Kidney (tissue), 14 donors: ENCODE results near the gene LMO1. TPM values are rescaled to one million over a fixed set of nuclear protein-coding genes. Genes with fewer than 3 reads are reported as not detected.

ENCODE experiments used
- DNase-seq, 5 donors: peaks; one replicate each; pipeline ENCODE4 v3.0.0-alpha.2; 2013 to 2020
- FAIRE-seq: peaks from 2 replicates; lab custom pipeline; 2012; peaks lifted over from hg19 to GRCh38; lab: Jason Lieb, UNC
- H3K27ac ChIP-seq, 2 donors: one replicate each; pipeline ENCODE4 v1.7.0; 2013; ENCODE audit warnings: low read depth in 2 of 2, low read length in 2 of 2, inconsistent platforms in 1 of 2
- H3K27me3 ChIP-seq: one replicate; pipeline ENCODE4 v1.7.1; 2013; ENCODE audit warnings: low read length, inconsistent platforms; ENCODE audit not compliant: control insufficient read depth, insufficient read depth
- H3K36me3 ChIP-seq, 3 donors: one replicate each; pipeline versions ENCODE4 v1.7.0 to v1.7.1; 2013; ENCODE audit warnings: low read length in 3 of 3, control low read depth in 1 of 3, inconsistent platforms in 1 of 3; ENCODE audit not compliant: insufficient read depth in 3 of 3, control insufficient read depth in 2 of 3
- H3K4me1 ChIP-seq, 3 donors: one replicate each; pipeline versions ENCODE4 v1.7.0 to v1.7.1; 2013; ENCODE audit warnings: low read length in 3 of 3, inconsistent platforms in 1 of 3, low read depth in 1 of 3; ENCODE audit not compliant: control insufficient read depth in 2 of 3, insufficient read depth in 2 of 3
- H3K4me3 ChIP-seq, 3 donors: one replicate each; pipeline versions ENCODE4 v1.7.0 to v1.8.1; 2013; ENCODE audit warnings: low read length in 3 of 3, control low read depth in 1 of 3, inconsistent platforms in 1 of 3
- H3K9ac ChIP-seq, 3 donors: one replicate each; pipeline versions ENCODE4 v1.7.0 to v1.7.1; 2013; ENCODE audit warnings: low read length in 3 of 3, control low read depth in 1 of 3, inconsistent platforms in 1 of 3
- H3K9me3 ChIP-seq, 3 donors: one replicate each; pipeline versions ENCODE4 v1.7.0 to v1.7.1; 2013; ENCODE audit warnings: low read length in 3 of 3, control low read depth in 1 of 3, inconsistent platforms in 1 of 3; ENCODE audit not compliant: control insufficient read depth in 2 of 3, insufficient read depth in 1 of 3
- intact Hi-C: fragments of 100-400 bp; cut with DNase I; formaldehyde crosslinking; loops from one replicate; pipeline ENCODE4 v1.11.1; 2022
- polyA plus RNA-seq: library from polyadenylated mRNA; stranded (reverse); fragments of 350-450 nt; fragmentation: Illumina TruSeq; extraction: RNeasy Lipid Tissue Mini Kit (QIAGEN cat#74804); gene quantifications from one replicate; pipeline ENCODE4 v1.2.3, GENCODE V29; 2014; ENCODE audit warnings: low read depth, low replicate concordance; ENCODE audit not compliant: insufficient read depth
- total RNA-seq: library from RNA; stranded (reverse); fragmentation: NEBNext Ultra II Directional; extraction: Animal tissue kit (Norgen Biotek cat#: 25700); gene quantifications from one replicate; pipeline ENCODE4 v1.2.1, GENCODE V29; 2021
- TF ChIP-seq, protein P1 (sequence below): IDR thresholded peaks from 3 replicates; pipeline ENCODE4 v1.5.1; 2012; ENCODE audit warnings: mild to moderate bottlenecking, moderate library complexity, borderline replicate concordance; ENCODE audit not compliant: insufficient read depth; ENCODE audit errors: extremely low read depth
- donor health status: control.
- donor health status: control.
- donor health status: control.
- donor health status: control.
- donor health status: control.
- donor health status: DM: yes; HTN: yes; CAD: no.
- donor health status: Normal renal cell carcinoma (clear cell type).

The LMO1 gene
- total and polyA plus RNA-seq, 2 donors from 2014 or later = 0.95 TPM; not detected in 1

- FAIRE-seq = no peak
- TF ChIP-seq, protein P1, sequence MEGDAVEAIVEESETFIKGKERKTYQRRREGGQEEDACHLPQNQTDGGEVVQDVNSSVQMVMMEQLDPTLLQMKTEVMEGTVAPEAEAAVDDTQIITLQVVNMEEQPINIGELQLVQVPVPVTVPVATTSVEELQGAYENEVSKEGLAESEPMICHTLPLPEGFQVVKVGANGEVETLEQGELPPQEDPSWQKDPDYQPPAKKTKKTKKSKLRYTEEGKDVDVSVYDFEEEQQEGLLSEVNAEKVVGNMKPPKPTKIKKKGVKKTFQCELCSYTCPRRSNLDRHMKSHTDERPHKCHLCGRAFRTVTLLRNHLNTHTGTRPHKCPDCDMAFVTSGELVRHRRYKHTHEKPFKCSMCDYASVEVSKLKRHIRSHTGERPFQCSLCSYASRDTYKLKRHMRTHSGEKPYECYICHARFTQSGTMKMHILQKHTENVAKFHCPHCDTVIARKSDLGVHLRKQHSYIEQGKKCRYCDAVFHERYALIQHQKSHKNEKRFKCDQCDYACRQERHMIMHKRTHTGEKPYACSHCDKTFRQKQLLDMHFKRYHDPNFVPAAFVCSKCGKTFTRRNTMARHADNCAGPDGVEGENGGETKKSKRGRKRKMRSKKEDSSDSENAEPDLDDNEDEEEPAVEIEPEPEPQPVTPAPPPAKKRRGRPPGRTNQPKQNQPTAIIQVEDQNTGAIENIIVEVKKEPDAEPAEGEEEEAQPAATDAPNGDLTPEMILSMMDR = no peak
- Histone ChIP-seq H3K4me3 (no peak overlapping the region), H3K27me3 (no peaks in the 10 kb centered on the region), H3K36me3 (no peaks in the 10 kb centered on the region), H3K9me3 (no peaks in the 10 kb centered on the region), H3K27ac (no peak overlapping the region), H3K4me1 (peaks cover 0 to 2% (median 0%) of the 10 kb centered on the region in 3 donors), H3K9ac (no peak overlapping the region)
- intact Hi-C loops = no loop called here
- DNase-seq = peak in 1 of 5 donors; percentile 4
Observed at GRCh38 chr11:8296872-8297271, 33.2 kb upstream of the LMO1 start.

DNA sequence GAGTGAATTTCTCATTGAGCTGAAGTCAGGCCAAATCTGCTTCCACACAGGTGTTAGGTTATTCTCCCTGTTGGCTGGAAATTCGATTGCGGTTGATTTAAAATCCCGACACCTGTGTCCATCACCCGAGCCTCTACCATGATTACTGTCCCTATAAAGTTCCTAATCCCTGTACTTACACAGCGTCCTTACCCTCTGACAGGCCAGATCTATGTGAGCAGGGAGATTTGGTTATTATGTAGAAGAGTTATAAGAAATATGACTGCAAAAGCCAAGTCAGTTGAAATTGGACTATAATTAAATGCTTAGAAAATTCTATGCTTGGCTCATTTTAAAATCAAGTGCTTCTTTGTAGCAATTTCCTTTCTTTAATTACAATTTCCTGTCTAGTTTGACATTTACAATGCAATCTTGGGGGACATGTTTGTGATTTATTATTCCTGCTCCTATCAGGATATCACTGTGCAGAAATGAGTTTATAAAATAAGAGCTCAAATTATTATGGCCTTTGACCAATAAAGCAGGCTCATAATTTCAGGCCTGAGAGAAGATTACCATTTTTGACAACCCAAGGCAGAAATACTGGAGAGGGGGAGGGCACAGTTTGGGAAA is 32.5 kb upstream of the LMO1 start:
- no peaks in the 10 kb centered on the region for H3K36me3 ChIP-seq

DNA sequence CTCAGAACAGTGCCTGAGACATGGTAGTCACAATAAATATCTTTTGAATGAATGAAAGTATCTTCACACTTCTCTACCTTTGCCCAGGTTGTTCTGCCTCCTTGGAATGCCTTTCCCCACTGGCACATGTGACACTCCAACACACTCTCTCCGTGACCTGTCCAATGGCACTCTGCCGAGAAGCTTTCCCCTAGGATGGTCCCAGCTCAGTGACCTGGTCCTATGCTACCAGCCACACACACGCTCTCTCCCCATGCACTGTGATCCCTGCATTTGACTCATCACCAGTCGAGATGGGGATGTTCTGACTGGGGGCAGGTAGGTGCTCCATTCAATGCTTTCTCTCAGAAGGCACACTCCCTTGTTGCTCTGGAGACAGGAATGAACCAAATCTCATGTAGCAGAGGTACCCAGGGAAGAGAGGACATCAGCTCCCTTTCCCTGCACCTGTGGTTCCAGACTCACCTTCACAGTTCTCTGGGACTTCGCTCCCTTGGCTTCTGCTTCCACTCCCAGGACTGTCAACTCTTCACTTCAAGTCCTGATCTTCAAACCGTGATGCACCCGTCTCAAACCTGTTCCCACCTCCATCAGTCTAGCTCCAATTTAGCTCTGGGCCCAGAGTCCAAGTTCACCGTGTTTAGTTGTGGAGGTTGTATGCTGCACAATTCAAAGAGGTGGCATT is 30.7 kb upstream of the LMO1 start:
- TF ChIP-seq, protein P1 = no peak
- Histone ChIP-seq H3K9ac (no peak overlapping the region), H3K4me1 (peaks cover 0 to 2% (median 0%) of the 10 kb centered on the region in 3 donors), H3K27ac (no peak overlapping the region), H3K9me3 (no peaks in the 10 kb centered on the region), H3K36me3 (no peaks in the 10 kb centered on the region), H3K27me3 (no peaks in the 10 kb centered on the region), H3K4me3 (no peak overlapping the region)
- FAIRE-seq (no peak), DNase-seq (peak in 1 of 5 donors; percentile 5)
- intact Hi-C loops = no loop called here

More for the DNA sequence above, 32.5 kb upstream of the LMO1 start:
- intact Hi-C loops = no loop called here
- H3K27me3 ChIP-seq = no peaks in the 10 kb centered on the region
- TF ChIP-seq, protein P1 = no peak
- FAIRE-seq = no peak
- peak in 2 of 5 donors; percentile 27 to 54 for DNase-seq
- no peaks in the 10 kb centered on the region for H3K9me3 ChIP-seq
- no peak overlapping the region for H3K27ac ChIP-seq
- peaks cover 0 to 2% (median 0%) of the 10 kb centered on the region in 3 donors for H3K4me1 ChIP-seq
- H3K9ac ChIP-seq = no peak overlapping the region
- H3K4me3 ChIP-seq = no peak overlapping the region
